Astrocyte (in vitro differentiated cells and primary cell): ENCODE measurements around the gene TNFSF10. TPM values are rescaled to one million over a fixed set of nuclear protein-coding genes. Genes with fewer than 3 reads are reported as not detected.

Source experiments
- DNase-seq: peaks from one replicate; pipeline ENCODE4 v3.0.0-alpha.2; 2010; ENCODE audit warnings: low read depth
- FAIRE-seq: peaks from 2 replicates; lab custom pipeline; 2011; peaks lifted over from hg19 to GRCh38; lab: Jason Lieb, UNC
- H2AFZ ChIP-seq: 2 replicates; pipeline ENCODE4 v1.6.0; 2012; ENCODE audit warnings: low read depth, low read length, inconsistent platforms
- H3K27ac ChIP-seq: 2 replicates; pipeline ENCODE4 v1.5.1; 2011; ENCODE audit warnings: low read depth, low read length, inconsistent platforms
- H3K27me3 ChIP-seq: 2 replicates; pipeline ENCODE4 v1.6.0; 2011; ENCODE audit warnings: low read length, inconsistent platforms; ENCODE audit not compliant: insufficient read depth
- H3K36me3 ChIP-seq: 2 replicates; pipeline ENCODE4 v1.5.1; 2011; ENCODE audit warnings: low read length, inconsistent platforms; ENCODE audit not compliant: insufficient read depth
- H3K4me1 ChIP-seq: 2 replicates; pipeline ENCODE4 v1.5.1; 2011; ENCODE audit warnings: low read length, inconsistent platforms; ENCODE audit not compliant: insufficient read depth
- H3K4me2 ChIP-seq: 2 replicates; pipeline ENCODE4 v1.6.0; 2012; ENCODE audit warnings: low read length, inconsistent platforms
- H3K4me3 ChIP-seq: 2 replicates; pipeline ENCODE4 v1.5.1; 2011; ENCODE audit warnings: low read depth, mild to moderate bottlenecking, low read length, inconsistent platforms; ENCODE audit not compliant: insufficient read depth
- H3K79me2 ChIP-seq: 2 replicates; pipeline ENCODE4 v1.6.0; 2012; ENCODE audit warnings: mild to moderate bottlenecking, low read length, inconsistent platforms; ENCODE audit not compliant: insufficient read depth
- H3K9ac ChIP-seq: 2 replicates; pipeline ENCODE4 v1.6.0; 2012; ENCODE audit warnings: mild to moderate bottlenecking, low read length, inconsistent platforms
- H3K9me3 ChIP-seq: 2 replicates; pipeline ENCODE4 v1.5.1; 2012; ENCODE audit warnings: low read depth, mild to moderate bottlenecking, low read length, inconsistent platforms; ENCODE audit not compliant: insufficient read depth
- H4K20me1 ChIP-seq: 2 replicates; pipeline ENCODE4 v1.6.0; 2012; ENCODE audit warnings: low read length, inconsistent platforms; ENCODE audit not compliant: insufficient read depth
- H3K27ac Mint-ChIP-seq: one replicate; pipeline ENCODE4 v1.8.0; 2021; ENCODE audit warnings: mild to moderate bottlenecking, mixed read lengths; ENCODE audit not compliant: unreplicated experiment
- H3K27me3 Mint-ChIP-seq: one replicate; pipeline ENCODE4 v1.8.0; 2021; ENCODE audit warnings: low read depth, mixed read lengths; ENCODE audit not compliant: unreplicated experiment
- H3K36me3 Mint-ChIP-seq: one replicate; pipeline ENCODE4 v1.8.0; 2021; ENCODE audit warnings: low read depth, mixed read lengths; ENCODE audit not compliant: unreplicated experiment
- H3K4me1 Mint-ChIP-seq: one replicate; pipeline ENCODE4 v1.8.0; 2021; ENCODE audit warnings: low read depth, mixed read lengths; ENCODE audit not compliant: unreplicated experiment
- H3K4me3 Mint-ChIP-seq: one replicate; pipeline ENCODE4 v1.8.0; 2021; ENCODE audit warnings: mild to moderate bottlenecking, moderate library complexity, mixed read lengths; ENCODE audit not compliant: unreplicated experiment
- H3K9me3 Mint-ChIP-seq: one replicate; pipeline ENCODE4 v1.8.0; 2021; ENCODE audit warnings: mild to moderate bottlenecking, mixed read lengths; ENCODE audit not compliant: unreplicated experiment
- EZH2 ChIP-seq: IDR thresholded peaks from 2 replicates; pipeline ENCODE4 v1.6.1; 2012; ENCODE audit warnings: mild to moderate bottlenecking, low read length, inconsistent platforms; ENCODE audit not compliant: insufficient read depth
- total RNA-seq: library from RNA; stranded (reverse); gene quantifications from 2 replicates; pipeline ENCODE4 v1.2.1, GENCODE V29; 2021
- TF ChIP-seq, protein P1 (sequence below): IDR thresholded peaks from 2 replicates; pipeline ENCODE4 v1.5.1; 2011; ENCODE audit warnings: low read depth, mild to moderate bottlenecking, inconsistent platforms, low read length, moderate library complexity; ENCODE audit not compliant: insufficient read depth

TNFSF10 gene
- total RNA-seq, 1 donor from 2014 or later: 1.8 TPM

DNA sequence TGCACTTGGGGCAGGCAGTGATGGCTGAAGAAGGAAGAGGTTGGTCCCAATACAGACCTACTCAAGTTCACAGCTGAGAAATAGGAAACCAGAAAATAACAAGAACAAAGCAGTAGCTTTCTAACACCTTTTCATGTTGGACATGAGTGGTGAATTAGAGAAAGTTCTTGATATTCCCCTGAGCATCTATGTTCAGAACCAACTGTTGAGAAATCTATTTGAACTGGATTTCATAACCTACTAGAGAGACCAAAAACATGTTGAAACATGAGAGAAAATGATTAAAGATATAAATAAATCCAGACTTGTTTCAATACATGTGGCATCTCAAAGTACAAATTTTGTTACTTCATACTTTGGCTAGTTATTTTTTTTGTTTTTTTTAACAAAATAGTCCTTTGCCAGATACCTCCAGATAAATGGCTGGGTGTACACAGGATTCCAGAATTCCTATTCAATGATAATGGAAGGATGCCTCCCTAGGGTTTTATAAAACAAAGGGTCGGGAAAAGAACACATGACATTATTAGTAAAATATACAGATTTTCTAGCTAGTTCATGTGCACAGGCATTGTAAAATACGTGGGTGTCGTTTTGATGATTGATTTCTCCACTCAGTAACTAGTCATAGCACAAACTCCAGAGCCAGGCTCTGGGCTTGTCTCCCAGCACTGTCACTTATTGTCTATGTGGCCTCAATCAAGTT, 34.4 kb upstream of the TNFSF10 start:
- no peak overlapping the region for H3K4me3 Mint-ChIP-seq
- Histone ChIP-seq H3K27ac (no peak overlapping the region), H2AFZ (no peak overlapping the region), H3K36me3 (no peaks in the 10 kb centered on the region), H3K4me2 (no peak overlapping the region), H3K9me3 (no peaks in the 10 kb centered on the region), H4K20me1 (no peaks in the 10 kb centered on the region), H3K4me3 (no peak overlapping the region), H3K9ac (no peak overlapping the region), H3K79me2 (no peaks in the 10 kb centered on the region), H3K4me1 (peaks cover 2% of the 10 kb centered on the region), H3K27me3 (no peaks in the 10 kb centered on the region)
- no peaks in the 10 kb centered on the region for H3K9me3 Mint-ChIP-seq
- peaks cover 5% of the 10 kb centered on the region for H3K4me1 Mint-ChIP-seq
- H3K36me3 Mint-ChIP-seq: no peaks in the 10 kb centered on the region
- H3K27ac Mint-ChIP-seq: no peak overlapping the region
- H3K27me3 Mint-ChIP-seq: no peaks in the 10 kb centered on the region
- TF ChIP-seq EZH2: no peak
- TF ChIP-seq, protein P1, sequence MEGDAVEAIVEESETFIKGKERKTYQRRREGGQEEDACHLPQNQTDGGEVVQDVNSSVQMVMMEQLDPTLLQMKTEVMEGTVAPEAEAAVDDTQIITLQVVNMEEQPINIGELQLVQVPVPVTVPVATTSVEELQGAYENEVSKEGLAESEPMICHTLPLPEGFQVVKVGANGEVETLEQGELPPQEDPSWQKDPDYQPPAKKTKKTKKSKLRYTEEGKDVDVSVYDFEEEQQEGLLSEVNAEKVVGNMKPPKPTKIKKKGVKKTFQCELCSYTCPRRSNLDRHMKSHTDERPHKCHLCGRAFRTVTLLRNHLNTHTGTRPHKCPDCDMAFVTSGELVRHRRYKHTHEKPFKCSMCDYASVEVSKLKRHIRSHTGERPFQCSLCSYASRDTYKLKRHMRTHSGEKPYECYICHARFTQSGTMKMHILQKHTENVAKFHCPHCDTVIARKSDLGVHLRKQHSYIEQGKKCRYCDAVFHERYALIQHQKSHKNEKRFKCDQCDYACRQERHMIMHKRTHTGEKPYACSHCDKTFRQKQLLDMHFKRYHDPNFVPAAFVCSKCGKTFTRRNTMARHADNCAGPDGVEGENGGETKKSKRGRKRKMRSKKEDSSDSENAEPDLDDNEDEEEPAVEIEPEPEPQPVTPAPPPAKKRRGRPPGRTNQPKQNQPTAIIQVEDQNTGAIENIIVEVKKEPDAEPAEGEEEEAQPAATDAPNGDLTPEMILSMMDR: no peak
- DNase-seq (peak; percentile 31), FAIRE-seq (no peak)

DNA sequence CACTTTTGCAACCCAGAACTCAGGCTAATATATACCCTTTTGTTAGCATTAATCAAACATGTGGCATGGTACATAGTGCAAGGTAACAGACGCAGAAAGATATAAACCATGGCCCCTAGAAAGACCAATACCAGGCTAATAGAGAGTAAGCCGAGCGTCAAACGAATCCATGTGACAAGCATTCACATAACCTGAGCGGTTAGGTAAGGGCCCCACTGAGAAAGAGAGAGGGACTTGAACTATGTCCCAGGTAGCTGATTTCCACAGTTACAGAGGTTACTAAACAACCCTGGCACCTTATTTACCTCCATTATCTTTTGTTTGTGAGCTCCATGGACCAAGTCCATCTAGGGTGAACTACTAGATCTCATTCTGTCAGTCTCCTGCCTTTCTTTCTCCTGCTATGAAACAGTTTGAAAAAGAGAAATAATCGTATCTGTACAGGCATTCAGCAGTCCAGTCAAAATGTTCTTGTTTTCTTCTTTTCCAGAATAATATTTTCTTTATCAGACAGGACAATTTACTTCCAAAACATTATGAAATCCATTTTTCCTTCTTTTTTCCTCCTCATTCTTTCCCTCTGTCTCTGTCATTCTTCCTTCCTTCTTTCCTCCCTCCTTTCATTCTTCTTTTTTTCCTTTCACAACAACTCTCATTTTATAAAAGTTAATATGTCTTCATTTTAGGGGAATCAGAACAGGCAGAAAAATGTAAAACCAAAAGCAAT, 30.5 kb upstream of the TNFSF10 start:
- Histone ChIP-seq H3K79me2 (no peaks in the 10 kb centered on the region), H3K4me3 (no peak overlapping the region), H3K27me3 (no peaks in the 10 kb centered on the region), H3K4me2 (no peak overlapping the region), H2AFZ (no peak overlapping the region), H3K4me1 (peaks cover 10% of the 10 kb centered on the region), H3K9me3 (no peaks in the 10 kb centered on the region), H3K36me3 (no peaks in the 10 kb centered on the region), H4K20me1 (no peaks in the 10 kb centered on the region), H3K27ac (no peak overlapping the region), H3K9ac (no peak overlapping the region)
- Mint-ChIP-seq H3K27me3 (no peaks in the 10 kb centered on the region), H3K9me3 (peaks cover 1% of the 10 kb centered on the region), H3K4me1 (peaks cover 17% of the 10 kb centered on the region), H3K27ac (no peak overlapping the region), H3K36me3 (no peaks in the 10 kb centered on the region), H3K4me3 (no peak overlapping the region)
- no peak for TF ChIP-seq EZH2
- TF ChIP-seq, protein P1: no peak
- DNase-seq (no peak), FAIRE-seq (no peak)

DNA sequence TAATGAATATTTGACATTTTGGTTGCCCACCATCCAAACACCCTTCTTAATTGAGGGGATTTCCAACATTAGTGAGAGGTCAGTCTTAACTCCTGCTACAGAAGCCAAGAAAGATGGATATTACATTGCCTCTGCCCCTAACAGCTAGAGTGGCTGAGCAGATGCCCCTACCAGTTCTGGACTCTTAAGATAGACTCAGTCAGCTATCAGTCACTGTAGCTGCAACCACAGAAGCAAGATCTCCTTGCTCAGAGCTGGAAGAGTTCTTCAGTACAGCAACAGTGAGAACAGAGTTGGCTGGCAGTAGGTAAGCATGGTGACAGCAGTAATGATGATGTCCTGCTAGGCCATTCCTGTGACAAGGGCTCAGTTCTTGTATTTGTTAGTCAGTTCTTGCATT, 29.4 kb upstream of the TNFSF10 start:
- FAIRE-seq: no peak
- no peaks in the 10 kb centered on the region for H3K36me3 Mint-ChIP-seq

More for the DNA sequence above, 29.4 kb upstream of the TNFSF10 start:
- Histone ChIP-seq H3K79me2 (no peaks in the 10 kb centered on the region), H4K20me1 (no peaks in the 10 kb centered on the region), H3K36me3 (no peaks in the 10 kb centered on the region), H2AFZ (no peak overlapping the region), H3K4me3 (no peak overlapping the region), H3K4me2 (no peak overlapping the region), H3K9ac (no peak overlapping the region), H3K27me3 (no peaks in the 10 kb centered on the region), H3K27ac (no peak overlapping the region), H3K4me1 (peaks cover 10% of the 10 kb centered on the region), H3K9me3 (no peaks in the 10 kb centered on the region)
- Mint-ChIP-seq H3K27ac (peak overlapping the region; percentile 70), H3K27me3 (no peaks in the 10 kb centered on the region), H3K4me3 (no peak overlapping the region), H3K9me3 (peaks cover 2% of the 10 kb centered on the region), H3K4me1 (peaks cover 17% of the 10 kb centered on the region)
- no peak for DNase-seq
- no peak for TF ChIP-seq EZH2
- TF ChIP-seq, protein P1: no peak
